Stomach (tissue), 4 donors: ENCODE data around the gene ITSN2.
"Not testable (repeated sequence)": the region's sequence is repeated elsewhere in the genome, so short reads cannot be mapped to it uniquely, and the experiment has no call there.

Experiments
- CTCF ChIP-seq, 7 experiments: fragments of 450-650 bp in 4 of 7; fragments of 200-600 bp in 3 of 7; sonication (generic) in 3 of 7; IDR thresholded peaks; one replicate each; pipeline ENCODE4 v1.5.1; 2016 to 2019; ENCODE audit warnings: antibody characterized with exemption in 7 of 7, control low read depth in 2 of 7, mild to moderate bottlenecking in 1 of 7
- EP300 ChIP-seq: sonication (generic); formaldehyde crosslinking; IDR thresholded peaks from one replicate; pipeline ENCODE4 v1.6.1; 2017; ENCODE audit warnings: antibody characterized with exemption
- POLR2A ChIP-seq, 4 donors: fragments of 450-650 bp; IDR thresholded peaks; one replicate each; pipeline ENCODE4 v1.6.1; 2016; ENCODE audit warnings: antibody characterized with exemption in 4 of 4, control low read depth in 2 of 4, mild to moderate bottlenecking in 1 of 4, moderate library complexity in 1 of 4
- POLR2AphosphoS5 ChIP-seq, 3 donors: sonication (generic); formaldehyde crosslinking; IDR thresholded peaks; one replicate each; pipeline ENCODE4 v1.6.1; 2016; ENCODE audit warnings: antibody characterized with exemption in 3 of 3

DNA sequence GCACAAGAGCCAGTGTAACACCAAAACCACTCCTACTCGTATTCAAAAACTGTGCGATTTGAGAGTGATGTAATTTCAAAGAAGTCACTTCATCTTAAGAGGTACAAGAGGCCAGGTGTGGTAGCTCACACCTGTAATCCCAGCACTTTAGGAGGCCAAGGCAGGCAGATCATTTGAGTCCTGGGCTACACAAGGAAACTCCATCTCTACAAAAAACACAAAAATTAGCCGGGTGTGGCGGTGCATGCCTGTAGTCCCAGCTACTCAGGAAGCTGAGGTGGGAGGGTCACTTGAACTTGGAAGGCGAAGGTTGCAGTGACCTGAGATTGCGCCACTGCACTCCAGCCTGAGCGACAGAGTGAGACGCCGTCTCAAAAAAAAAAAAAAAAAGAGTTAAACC lies 21.2 kb downstream of the ITSN2 start:
- TF ChIP-seq CTCF (IDR thresholded peaks at IDR 0.05); POLR2AphosphoS5 (IDR thresholded peaks at IDR 0.05); POLR2A (IDR thresholded peaks at IDR 0.05); EP300: not testable (repeated sequence)
